Ishikawa (cell line): Measurements from ENCODE around the gene MEX3C.

Experiments
- CEBPB ChIP-seq: IDR thresholded peaks from 2 replicates; pipeline ENCODE4 v1.6.1; 2012
- CREB1 ChIP-seq: IDR thresholded peaks from 2 replicates; pipeline ENCODE4 v1.6.1; 2012; ENCODE audit warnings: low read depth
- EGR1 ChIP-seq: IDR thresholded peaks from 2 replicates; pipeline ENCODE4 v1.6.1; 2012
- EP300 ChIP-seq: IDR thresholded peaks from 2 replicates; pipeline ENCODE4 v1.6.1; 2012; ENCODE audit warnings: borderline replicate concordance
- FOXM1 ChIP-seq: IDR thresholded peaks from 2 replicates; pipeline ENCODE4 v1.6.1; 2012; ENCODE audit warnings: low read depth, borderline replicate concordance
- NFIC ChIP-seq: IDR thresholded peaks from 2 replicates; pipeline ENCODE4 v1.6.1; 2012
- RAD21 ChIP-seq: IDR thresholded peaks from 2 replicates; pipeline ENCODE4 v1.6.1; 2012; ENCODE audit warnings: low read depth
- TAF1 ChIP-seq: IDR thresholded peaks from 2 replicates; pipeline ENCODE4 v1.6.1; 2012; ENCODE audit warnings: low read depth, mild to moderate bottlenecking
- TCF12 ChIP-seq: IDR thresholded peaks from 2 replicates; pipeline ENCODE4 v1.6.1; 2012; ENCODE audit warnings: low read depth
- TEAD4 ChIP-seq: IDR thresholded peaks from 2 replicates; pipeline ENCODE4 v1.6.1; 2012
- YY1 ChIP-seq: IDR thresholded peaks from 2 replicates; pipeline ENCODE4 v1.6.1; 2012; ENCODE audit warnings: low read depth
- ZBTB7A ChIP-seq: IDR thresholded peaks from 2 replicates; pipeline ENCODE4 v1.6.1; 2012; ENCODE audit warnings: low read depth
- TF ChIP-seq, protein P1 (sequence below): IDR thresholded peaks from 2 replicates; pipeline ENCODE4 v1.6.1; 2012
- TF ChIP-seq, protein P2 (sequence below): IDR thresholded peaks from 2 replicates; pipeline ENCODE4 v1.6.1; 2012; ENCODE audit warnings: low read depth, mild to moderate bottlenecking
- TF ChIP-seq, protein P3 (sequence below): IDR thresholded peaks from 2 replicates; pipeline ENCODE4 v1.6.1; 2012

MEX3C gene

DNA sequence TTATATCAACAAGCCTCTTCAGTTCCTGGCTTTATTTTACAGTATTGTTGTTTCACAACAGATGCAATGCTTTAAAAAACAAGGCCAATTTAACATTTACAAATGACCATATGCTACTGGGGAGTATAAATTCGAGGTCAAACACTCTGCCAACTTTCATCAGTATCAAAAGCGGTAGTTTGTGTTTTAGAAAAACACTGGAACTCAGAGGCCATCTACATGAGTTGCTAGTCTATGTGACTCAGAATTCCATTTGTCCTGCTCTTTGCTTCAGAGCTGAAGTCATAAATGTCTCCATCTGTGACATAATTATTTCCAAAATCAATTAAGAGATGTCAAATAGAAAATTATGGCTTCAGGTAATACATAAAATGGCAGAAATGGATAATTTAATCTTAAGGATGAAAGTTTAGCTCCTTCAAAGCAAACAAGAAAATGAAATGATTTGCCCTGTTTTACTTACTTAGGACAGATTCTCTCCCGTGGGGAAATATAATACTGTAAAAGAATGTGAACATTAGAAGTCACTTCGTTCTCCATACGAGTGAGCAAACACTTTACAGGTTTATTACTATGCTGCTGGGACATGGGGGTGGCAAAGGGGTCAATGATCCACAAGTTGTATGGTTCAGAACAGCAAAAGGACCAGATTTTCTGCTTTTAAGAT lies 3.7 kb downstream of the MEX3C start:
- TF ChIP-seq CEBPB, result no peak
- TF ChIP-seq EGR1, result no peak
- no peak for TF ChIP-seq ZBTB7A
- TF ChIP-seq FOXM1, result no peak
- no peak for TF ChIP-seq EP300
- no peak for TF ChIP-seq CREB1
- TF ChIP-seq RAD21, result no peak
- no peak for TF ChIP-seq TEAD4
- no peak for TF ChIP-seq TCF12
- TF ChIP-seq, protein P1, sequence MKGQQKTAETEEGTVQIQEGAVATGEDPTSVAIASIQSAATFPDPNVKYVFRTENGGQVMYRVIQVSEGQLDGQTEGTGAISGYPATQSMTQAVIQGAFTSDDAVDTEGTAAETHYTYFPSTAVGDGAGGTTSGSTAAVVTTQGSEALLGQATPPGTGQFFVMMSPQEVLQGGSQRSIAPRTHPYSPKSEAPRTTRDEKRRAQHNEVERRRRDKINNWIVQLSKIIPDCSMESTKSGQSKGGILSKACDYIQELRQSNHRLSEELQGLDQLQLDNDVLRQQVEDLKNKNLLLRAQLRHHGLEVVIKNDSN, result no peak
- no peak for TF ChIP-seq YY1

DNA sequence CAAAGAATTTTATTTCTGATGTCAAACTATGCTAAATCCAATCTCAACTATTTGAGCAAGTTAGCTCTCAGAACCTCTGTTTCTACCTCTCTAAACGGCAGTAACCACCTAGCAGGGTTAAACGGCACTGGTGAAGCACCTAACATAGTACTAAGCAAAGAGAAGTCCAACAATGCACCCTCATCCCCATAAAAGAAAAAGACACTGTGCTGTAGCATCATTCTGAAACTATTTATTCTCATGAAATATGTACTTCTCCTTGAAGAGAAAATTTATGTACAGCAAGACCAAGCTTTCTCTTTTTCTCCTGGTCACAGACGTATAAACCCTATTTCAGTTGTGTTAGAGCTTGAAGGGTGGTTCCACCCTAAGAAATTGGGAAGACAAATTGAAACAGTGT lies 4.8 kb downstream of the MEX3C start:
- TF ChIP-seq YY1 (no peak), ZBTB7A (no peak), NFIC (no peak), CEBPB (no peak)
- TF ChIP-seq, protein P2, sequence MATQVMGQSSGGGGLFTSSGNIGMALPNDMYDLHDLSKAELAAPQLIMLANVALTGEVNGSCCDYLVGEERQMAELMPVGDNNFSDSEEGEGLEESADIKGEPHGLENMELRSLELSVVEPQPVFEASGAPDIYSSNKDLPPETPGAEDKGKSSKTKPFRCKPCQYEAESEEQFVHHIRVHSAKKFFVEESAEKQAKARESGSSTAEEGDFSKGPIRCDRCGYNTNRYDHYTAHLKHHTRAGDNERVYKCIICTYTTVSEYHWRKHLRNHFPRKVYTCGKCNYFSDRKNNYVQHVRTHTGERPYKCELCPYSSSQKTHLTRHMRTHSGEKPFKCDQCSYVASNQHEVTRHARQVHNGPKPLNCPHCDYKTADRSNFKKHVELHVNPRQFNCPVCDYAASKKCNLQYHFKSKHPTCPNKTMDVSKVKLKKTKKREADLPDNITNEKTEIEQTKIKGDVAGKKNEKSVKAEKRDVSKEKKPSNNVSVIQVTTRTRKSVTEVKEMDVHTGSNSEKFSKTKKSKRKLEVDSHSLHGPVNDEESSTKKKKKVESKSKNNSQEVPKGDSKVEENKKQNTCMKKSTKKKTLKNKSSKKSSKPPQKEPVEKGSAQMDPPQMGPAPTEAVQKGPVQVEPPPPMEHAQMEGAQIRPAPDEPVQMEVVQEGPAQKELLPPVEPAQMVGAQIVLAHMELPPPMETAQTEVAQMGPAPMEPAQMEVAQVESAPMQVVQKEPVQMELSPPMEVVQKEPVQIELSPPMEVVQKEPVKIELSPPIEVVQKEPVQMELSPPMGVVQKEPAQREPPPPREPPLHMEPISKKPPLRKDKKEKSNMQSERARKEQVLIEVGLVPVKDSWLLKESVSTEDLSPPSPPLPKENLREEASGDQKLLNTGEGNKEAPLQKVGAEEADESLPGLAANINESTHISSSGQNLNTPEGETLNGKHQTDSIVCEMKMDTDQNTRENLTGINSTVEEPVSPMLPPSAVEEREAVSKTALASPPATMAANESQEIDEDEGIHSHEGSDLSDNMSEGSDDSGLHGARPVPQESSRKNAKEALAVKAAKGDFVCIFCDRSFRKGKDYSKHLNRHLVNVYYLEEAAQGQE, result no peak

DNA sequence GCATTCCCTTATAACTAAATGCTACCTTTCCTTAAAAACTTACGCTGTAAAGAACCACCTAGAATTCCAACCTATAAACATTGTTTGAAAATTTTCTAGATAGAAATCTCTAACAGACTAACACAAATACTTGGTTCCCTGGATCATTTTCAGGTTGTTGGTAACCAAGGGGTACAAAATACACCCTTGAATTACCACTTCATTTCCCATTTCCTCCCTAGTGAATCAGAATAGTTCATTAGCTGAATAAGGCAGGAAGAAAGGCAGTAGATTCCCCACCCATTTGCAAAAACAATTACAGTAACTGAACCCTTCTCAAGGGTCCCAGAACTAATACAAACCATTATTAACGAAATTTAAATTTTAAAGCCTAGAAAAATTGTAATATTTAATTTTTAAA lies 5.5 kb downstream of the MEX3C start:
- TF ChIP-seq EGR1 (no peak), CREB1 (no peak), ZBTB7A (no peak), RAD21 (no peak), YY1 (no peak), FOXM1 (no peak), CEBPB (no peak), NFIC (no peak), EP300 (no peak), TCF12 (no peak), TEAD4 (no peak), TAF1 (no peak)
- TF ChIP-seq, protein P2, result no peak
- TF ChIP-seq, protein P3, sequence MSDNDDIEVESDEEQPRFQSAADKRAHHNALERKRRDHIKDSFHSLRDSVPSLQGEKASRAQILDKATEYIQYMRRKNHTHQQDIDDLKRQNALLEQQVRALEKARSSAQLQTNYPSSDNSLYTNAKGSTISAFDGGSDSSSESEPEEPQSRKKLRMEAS, result no peak
- TF ChIP-seq, protein P1, result no peak

DNA sequence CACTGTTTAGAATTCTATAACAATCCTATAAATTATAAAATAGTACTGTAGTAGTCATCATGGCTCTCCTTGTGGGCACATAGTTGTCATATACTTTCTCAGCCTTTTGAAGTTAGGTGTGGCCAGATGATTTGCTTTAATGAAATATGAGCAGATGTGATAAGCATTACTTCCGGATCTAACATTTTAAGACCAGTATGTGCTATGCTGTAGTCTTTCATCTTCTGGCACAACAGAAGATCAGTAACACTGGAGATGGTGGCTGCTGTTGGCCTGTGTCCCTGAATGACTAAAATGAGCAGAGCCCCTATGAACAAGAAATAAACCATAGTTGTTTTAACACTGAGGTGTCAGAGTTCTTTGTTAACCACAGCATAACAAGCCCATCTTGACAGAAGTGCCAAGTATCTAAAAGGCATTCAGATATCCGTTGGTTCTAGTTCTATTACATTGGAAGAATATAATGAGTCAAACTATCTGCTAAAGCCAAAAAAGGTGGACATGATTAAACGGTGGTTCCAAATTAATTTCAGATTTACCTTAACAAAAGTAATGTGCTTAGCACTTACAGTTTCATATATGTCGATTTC lies 6.3 kb downstream of the MEX3C start:
- TF ChIP-seq, protein P3, result no peak
- no peak for TF ChIP-seq CEBPB
- TF ChIP-seq EGR1, result no peak
- no peak for TF ChIP-seq ZBTB7A
- TF ChIP-seq EP300, result no peak
- no peak for TF ChIP-seq CREB1
- TF ChIP-seq, protein P1, result no peak
- TF ChIP-seq FOXM1, result no peak
- TF ChIP-seq YY1, result no peak
- no peak for TF ChIP-seq TEAD4
- no peak for TF ChIP-seq RAD21
- TF ChIP-seq TAF1, result no peak
- TF ChIP-seq TCF12, result no peak
- TF ChIP-seq, protein P2, result no peak
- no peak for TF ChIP-seq NFIC
